GM21447 (cell line): ENCODE data around the gene PLCL1.
"Not testable (repeated sequence)": the region's sequence is repeated elsewhere in the genome, so short reads cannot be mapped to it uniquely, and the experiment has no call there.

Experiments
- ATAC-seq: cut with Tn5 transposase; IDR thresholded peaks from one replicate; pipeline ENCODE4 v1.9.1; 2021; ENCODE audit not compliant: unreplicated experiment

PLCL1 gene

GRCh38 chr2:197809064-197809463 is 4.7 kb downstream of the PLCL1 start:
- no peak for ATAC-seq

GRCh38 chr2:197810016-197810415 is 5.6 kb downstream of the PLCL1 start:
- ATAC-seq, result no peak

DNA sequence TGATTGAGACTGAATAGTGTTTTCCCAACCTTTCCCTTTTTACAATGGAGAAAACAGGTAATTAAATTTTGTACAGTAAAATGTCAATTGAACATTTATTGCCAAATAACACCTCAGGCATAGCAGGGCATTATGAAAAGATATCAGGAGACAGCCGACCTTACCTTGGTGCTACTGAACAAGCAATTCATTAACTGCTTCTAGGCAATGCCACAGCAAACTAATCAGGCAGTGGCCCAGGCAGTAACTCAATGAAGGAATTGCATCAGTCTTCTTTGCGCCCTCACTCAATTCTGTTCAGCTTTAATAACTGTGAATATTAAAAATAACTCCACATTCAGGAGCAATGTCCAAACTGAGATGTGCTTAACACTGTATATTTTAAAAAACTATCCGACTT is 6.1 kb downstream of the PLCL1 start:
- no peak for ATAC-seq

- no peak for ATAC-seq
Observed at GRCh38 chr2:197813093-197813787, 8.8 kb downstream of the PLCL1 start.

DNA sequence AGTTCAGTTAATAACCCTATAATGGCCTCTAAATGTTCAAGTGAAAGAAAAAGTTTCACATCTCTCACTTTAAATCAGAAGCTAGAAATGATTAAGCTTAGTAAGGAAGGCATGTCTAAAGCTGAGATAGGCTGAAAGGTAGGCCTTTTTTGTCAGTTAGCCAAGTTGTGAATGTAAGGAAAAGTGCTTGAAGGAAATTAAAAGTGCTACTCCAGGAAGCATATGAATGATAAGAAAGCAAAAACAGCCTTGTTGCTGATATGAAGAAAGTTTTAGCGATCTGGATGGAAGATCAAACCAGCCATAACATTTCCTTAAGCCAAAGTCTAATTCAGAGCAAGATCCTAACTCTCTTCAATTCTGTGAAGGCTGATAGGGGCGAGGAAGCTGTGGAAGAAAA is 10.1 kb downstream of the PLCL1 start:
- no peak for ATAC-seq

DNA sequence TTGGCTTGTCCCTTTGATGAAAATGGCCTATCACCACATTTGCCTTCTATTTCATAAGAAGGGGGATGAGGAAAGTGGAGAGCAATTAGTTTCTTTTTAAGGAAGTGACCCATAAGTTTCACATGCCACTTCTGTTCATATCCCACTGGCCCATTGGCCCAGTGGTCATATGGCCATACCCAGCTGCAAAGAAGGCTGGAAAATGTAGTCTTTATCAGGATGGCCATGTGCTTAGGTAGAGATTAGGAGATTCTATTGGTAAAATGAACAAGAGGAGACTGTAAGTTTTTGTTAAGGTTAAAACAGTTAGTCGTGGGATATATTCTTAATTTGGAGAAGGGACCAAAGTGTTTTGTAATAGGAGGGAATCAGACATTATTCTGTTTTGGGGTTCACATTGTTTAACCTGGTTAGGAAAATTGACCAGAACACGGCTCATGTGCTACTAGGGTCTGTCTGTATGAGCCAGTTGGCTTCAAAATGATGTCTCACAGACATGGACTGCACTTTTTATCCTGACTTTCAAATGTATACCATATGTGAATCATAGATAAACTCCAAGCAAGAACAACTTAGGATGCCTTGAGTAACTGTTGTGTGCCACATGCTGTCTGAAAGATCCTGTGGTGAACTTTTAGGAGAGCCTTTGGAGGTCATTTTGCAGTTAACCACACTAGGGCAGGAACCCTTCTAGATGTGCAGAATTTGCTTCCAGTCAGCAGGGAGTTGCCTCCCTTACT is 17.3 kb downstream of the PLCL1 start:
- no peak for ATAC-seq

GRCh38 chr2:197822333-197822732 is 17.9 kb downstream of the PLCL1 start:
- ATAC-seq, result no peak

GRCh38 chr2:197827618-197828017 is 23.2 kb downstream of the PLCL1 start:
- no peak for ATAC-seq

- no peak for ATAC-seq
Observed at GRCh38 chr2:197828464-197829135, 24.2 kb downstream of the PLCL1 start.

- ATAC-seq, result not testable (repeated sequence)
Observed at GRCh38 chr2:197834771-197835170, 30.4 kb downstream of the PLCL1 start.

DNA sequence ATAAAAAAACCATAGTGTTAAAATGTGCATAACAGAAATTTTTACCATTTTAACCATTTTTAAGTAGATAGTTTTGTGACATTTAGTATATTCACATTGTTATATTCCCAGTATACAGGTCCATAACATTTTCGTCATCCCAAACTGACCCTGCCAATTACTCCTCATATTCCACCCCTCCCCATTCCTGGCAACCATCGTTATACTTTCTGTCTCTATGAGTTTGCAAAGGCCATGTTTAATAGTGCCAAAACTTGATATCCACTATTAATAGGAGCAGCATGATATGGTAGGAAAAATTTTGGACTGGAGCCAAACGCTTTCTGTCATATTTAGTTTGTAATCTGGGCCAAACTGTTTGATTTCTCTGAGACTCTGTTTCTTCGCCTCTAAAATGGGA is 30.9 kb downstream of the PLCL1 start:
- no peak for ATAC-seq

DNA sequence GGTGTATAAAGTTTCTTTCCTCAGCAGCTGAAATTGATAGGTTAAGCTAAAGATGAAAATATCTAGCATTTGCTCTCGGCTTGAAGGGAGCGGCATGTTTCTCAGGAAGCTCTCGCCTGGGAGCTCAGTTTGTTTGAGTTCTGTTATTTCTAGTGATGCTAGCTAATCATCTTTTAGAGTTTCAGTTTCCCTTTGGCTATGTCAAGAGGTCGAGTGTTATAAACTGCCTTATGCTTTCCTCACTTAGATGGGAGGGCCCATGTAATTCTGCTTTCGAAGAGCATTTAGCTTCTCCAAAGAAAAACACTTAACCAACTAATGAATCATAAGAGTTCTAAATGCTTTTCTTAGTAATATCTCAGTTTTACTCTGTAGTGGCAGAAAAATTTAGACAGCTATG is 33.6 kb downstream of the PLCL1 start:
- peak; percentile 100 for ATAC-seq

DNA sequence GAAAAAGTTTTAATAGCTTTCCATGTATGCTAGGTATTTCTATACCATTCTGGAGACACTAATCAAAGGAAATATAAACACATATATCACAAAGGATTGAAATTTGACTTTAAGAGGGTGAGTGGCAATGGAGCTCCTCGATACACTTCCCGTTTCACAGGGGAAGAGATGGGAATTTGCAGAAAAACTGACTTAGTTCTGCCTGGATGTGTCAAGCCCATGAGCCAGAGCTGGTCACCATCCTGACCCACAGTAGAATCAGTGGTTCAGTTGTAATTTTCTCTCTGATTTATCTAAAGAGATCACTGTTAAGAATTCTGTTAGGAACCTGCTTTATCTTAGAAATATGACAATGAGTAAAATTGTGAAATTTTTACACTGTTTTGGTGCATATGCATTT is 34.2 kb downstream of the PLCL1 start:
- peak; percentile 3 for ATAC-seq

GRCh38 chr2:197839327-197839726 is 34.9 kb downstream of the PLCL1 start:
- ATAC-seq, result no peak

DNA sequence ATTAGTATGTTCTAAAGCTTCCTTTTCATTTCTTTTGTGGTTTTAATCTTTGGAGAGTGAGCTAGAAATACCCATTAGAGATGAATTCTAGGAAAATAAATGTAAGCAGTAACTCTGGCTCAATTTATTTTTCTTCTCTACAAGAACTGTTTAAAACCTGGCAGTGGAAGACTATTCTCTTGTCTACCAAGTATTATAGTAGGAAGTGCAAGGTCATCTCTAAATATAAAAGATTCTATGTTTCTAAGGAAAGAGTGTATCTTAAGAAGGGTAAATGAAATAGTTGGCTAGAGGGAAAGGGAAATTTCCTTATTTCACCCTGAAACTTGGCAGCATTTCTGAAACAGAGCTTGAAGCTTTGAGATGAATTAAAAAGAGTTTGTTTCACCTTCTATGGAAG is 35.5 kb downstream of the PLCL1 start:
- ATAC-seq, result no peak

- ATAC-seq, result no peak
Observed at GRCh38 chr2:197846128-197846527, 41.7 kb downstream of the PLCL1 start.

DNA sequence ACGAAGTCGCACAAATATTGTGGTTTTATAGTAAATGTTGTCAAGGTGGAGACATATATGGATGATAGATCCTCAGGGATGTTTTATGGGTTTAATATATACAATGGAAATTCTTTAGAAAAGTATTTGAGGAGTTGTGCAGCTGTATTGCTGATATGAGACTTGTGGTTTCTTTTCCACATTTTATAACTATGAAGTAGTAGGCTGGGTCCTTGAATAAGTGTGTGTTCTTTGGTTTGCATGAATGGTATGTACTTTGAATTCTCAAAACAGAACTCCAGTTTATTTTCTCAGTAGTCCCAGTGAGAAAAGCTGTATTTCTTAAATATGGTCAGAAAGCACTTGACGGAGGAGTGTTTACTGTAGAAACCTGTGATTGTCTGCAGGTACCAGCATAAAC is 42.4 kb downstream of the PLCL1 start:
- no peak for ATAC-seq

DNA sequence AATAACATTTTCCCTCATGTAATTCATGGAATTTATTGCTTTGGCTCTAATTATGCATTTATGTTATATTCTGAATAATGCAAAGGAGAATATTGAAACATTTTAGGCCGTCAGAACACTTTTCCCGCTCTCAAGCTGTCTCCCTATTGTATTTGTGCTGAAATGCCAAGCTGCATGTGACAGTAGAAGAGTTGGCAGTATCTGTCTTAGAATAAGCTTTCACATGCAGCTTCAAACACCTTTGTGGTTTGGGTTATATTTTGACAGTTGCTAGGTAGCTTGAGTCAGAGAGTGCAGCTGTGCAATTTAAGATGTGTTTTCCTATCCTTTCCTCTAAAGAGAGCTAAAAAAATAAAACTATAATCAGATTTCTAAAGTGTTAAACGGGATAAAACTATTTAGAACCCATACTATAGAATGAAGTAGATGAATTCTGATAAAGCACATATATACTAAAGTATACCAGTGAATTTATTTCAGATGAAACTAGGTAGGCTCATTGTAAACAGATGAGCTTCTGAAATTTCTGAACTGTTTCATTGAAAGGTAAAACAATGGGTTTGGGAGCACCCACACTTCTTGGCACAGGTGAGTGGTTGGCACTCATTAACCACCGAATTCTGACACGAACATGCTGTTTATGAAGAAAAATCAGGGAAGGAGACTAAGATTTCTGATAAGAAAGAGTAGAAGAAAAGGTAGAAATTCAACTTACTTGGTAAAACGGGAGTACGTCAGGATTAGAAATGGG is 43.4 kb downstream of the PLCL1 start:
- no peak for ATAC-seq

DNA sequence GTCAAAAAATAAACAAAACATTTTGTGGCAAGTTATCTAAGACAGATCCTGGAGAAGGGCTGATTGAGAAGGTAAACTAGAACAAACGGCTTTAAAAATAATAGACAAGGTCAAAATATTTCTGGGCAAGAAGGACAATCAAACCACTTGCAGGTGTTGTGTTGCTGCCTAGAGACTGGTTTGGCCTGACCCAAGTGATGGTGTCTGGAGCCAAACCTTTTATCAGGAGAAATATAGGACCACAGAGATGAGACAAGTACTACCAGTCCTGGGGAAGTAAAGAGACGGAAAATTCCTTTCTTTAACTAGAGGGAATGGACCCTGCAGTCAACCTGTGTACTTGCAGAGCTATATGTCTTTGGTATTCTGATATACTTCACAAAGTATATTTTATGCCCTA is 44.2 kb downstream of the PLCL1 start:
- ATAC-seq, result no peak

- no peak for ATAC-seq
Observed at GRCh38 chr2:197850882-197851450, 46.6 kb downstream of the PLCL1 start.

DNA sequence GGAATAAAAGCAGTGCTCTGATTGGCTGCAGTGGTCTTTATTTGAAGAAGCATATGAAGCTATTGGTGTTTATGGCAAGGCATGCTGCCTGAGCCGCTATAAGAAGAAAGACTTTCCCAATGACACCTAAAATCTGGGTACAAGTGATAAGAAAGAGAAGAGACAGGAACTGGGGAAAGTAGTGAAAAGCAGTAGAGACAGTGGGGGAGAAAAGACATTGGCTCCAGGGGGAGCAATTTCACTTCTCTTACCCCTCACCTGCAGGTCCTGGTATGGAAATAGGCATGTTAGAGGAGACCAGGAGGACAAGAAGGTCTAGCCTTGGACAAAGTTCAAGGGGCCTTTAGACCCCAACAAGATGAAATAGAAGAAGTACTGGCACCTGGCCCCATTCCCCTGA is 47.1 kb downstream of the PLCL1 start:
- no peak for ATAC-seq
